Thoracic aorta (tissue), 2 donors: Measurements from ENCODE around the gene GALNT10. TPM values are rescaled to one million over a fixed set of nuclear protein-coding genes. Genes with fewer than 3 reads are reported as not detected.

Experiments
- ATAC-seq: fragments of 150-250 bp; one replicate; pipeline ENCODE4 v1.8.0; 2017; ENCODE audit warnings: low read depth; ENCODE audit not compliant: insufficient number of reproducible peaks, low FRiP score
- DNase-seq: peaks from one replicate; pipeline ENCODE4 v3.0.0-alpha.2; 2020; ENCODE audit warnings: low spot score
- H3K27ac ChIP-seq, 2 donors: fragments of 200-600 bp; sonication (generic); 1 replicate in 1 of 2; 2 replicates in 1 of 2; pipeline ENCODE4 v1.5.1; 2016; ENCODE audit warnings: mild to moderate bottlenecking in 2 of 2, moderate library complexity in 2 of 2
- H3K27me3 ChIP-seq: fragments of 200-600 bp; sonication (generic); replicated peaks from 2 replicates; pipeline ENCODE4 v1.6.0; 2016; ENCODE audit warnings: mild to moderate bottlenecking; ENCODE audit not compliant: insufficient read depth
- H3K36me3 ChIP-seq: fragments of 200-600 bp; sonication (generic); one replicate; pipeline ENCODE4 v1.5.1; 2016
- H3K4me1 ChIP-seq, 2 donors: fragments of 200-600 bp; sonication (generic); 1 replicate in 1 of 2; 2 replicates in 1 of 2; pipeline versions ENCODE4 v1.5.1 to v1.6.0; 2016; ENCODE audit warnings: low read depth in 2 of 2, mild to moderate bottlenecking in 1 of 2; ENCODE audit not compliant: control insufficient read depth in 1 of 2
- H3K4me3 ChIP-seq: fragments of 200-600 bp; sonication (generic); 2 replicates; pipeline ENCODE4 v1.5.1; 2016; ENCODE audit warnings: mild to moderate bottlenecking
- H3K9me3 ChIP-seq: fragments of 200-600 bp; sonication (generic); 2 replicates; pipeline ENCODE4 v1.5.1; 2016
- CTCF ChIP-seq: fragments of 200-600 bp; sonication (generic); IDR thresholded peaks from one replicate; pipeline ENCODE4 v1.5.1; 2019; ENCODE audit warnings: antibody characterized with exemption
- total RNA-seq, 2 donors: library from RNA; depleted of rRNA; stranded (reverse); fragments of >200 nt; gene quantifications; one replicate each; pipeline versions ENCODE4 v1.1.0 to v1.2.3, GENCODE V29; 2016

GALNT10 gene
- total RNA-seq, 2 donors from 2014 or later: 43.0 to 52.7 TPM

DNA sequence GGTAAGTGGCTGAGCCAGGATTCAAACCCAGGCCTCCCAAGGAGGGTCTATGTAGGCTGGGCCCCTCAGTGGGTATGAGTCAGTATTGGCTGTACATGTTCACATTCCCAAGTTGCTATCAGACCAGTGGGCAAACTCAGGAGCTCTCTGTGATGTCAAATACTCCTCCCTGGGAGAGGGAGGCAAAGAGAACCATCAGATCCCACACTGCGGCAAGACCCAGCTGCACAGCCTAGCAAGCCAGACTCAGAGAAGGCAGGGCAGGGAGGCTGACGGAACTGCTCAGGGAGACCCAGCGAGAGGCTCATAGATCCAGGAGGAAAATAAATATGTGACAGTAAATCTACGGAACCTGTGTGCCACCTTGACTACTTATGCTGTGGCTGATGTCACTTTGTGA lies 212.7 kb downstream of the GALNT10 start:
- Histone ChIP-seq H3K9me3 (no peaks in the 10 kb centered on the region), H3K4me3 (no peak overlapping the region), H3K36me3 (no peaks in the 10 kb centered on the region), H3K4me1 (peaks cover 3 to 10% of the 10 kb centered on the region in 2 donors), H3K27ac (no peak overlapping the region), H3K27me3 (no peaks in the 10 kb centered on the region)
- no peak for TF ChIP-seq CTCF
- ATAC-seq (no peak), DNase-seq (no peak)

GRCh38 chr5:154403776-154404387 lies 213.3 kb downstream of the GALNT10 start:
- DNase-seq (no peak), ATAC-seq (no peak)
- Histone ChIP-seq H3K27me3 (no peaks in the 10 kb centered on the region), H3K4me1 (peaks cover 3 to 10% of the 10 kb centered on the region in 2 donors), H3K9me3 (no peaks in the 10 kb centered on the region), H3K4me3 (no peak overlapping the region), H3K36me3 (no peaks in the 10 kb centered on the region), H3K27ac (no peak overlapping the region)
- no peak for TF ChIP-seq CTCF

GRCh38 chr5:154405078-154405792 lies 214.7 kb downstream of the GALNT10 start:
- TF ChIP-seq CTCF: peak; percentile 86
- ATAC-seq (no peak), DNase-seq (peak; percentile 16)
- Histone ChIP-seq H3K4me1 (peaks cover 3 to 10% of the 10 kb centered on the region in 2 donors), H3K36me3 (no peaks in the 10 kb centered on the region), H3K27me3 (no peaks in the 10 kb centered on the region), H3K9me3 (no peaks in the 10 kb centered on the region), H3K4me3 (peak overlapping the region; percentile 74), H3K27ac (no peak overlapping the region)

GRCh38 chr5:154406231-154406630 lies 215.7 kb downstream of the GALNT10 start:
- Histone ChIP-seq H3K27me3 (no peaks in the 10 kb centered on the region), H3K4me1 (peaks cover 3 to 10% of the 10 kb centered on the region in 2 donors), H3K36me3 (no peaks in the 10 kb centered on the region), H3K9me3 (no peaks in the 10 kb centered on the region), H3K4me3 (no peak overlapping the region), H3K27ac (no peak overlapping the region)
- no peak for DNase-seq
- no peak for ATAC-seq
- no peak for TF ChIP-seq CTCF

DNA sequence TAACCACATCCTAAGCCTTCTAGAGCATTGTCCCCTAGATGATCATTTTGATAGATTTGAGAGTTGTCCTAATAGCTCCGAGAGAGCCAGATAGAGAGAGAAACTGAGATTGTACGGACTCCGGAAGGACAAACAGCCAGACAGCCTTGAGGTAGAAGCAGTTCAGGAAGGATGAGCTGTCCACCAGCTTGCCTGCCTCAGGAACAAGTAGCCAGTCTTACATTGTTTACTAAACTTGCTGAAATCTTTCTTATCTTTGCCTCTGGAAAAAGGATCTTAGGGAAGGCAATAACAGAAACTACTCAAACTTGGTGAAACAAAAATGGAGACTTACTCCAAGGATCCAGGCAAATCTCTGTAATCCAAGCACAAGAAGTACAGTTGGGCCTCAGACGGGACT lies 216.3 kb downstream of the GALNT10 start:
- Histone ChIP-seq H3K36me3 (no peaks in the 10 kb centered on the region), H3K27ac (no peak overlapping the region)
- DNase-seq: no peak

More for the DNA sequence above, 216.3 kb downstream of the GALNT10 start:
- H3K27me3 ChIP-seq: no peaks in the 10 kb centered on the region
- no peaks in the 10 kb centered on the region for H3K9me3 ChIP-seq
- peaks cover 3 to 10% of the 10 kb centered on the region in 2 donors for H3K4me1 ChIP-seq
- no peak for TF ChIP-seq CTCF
- no peak for ATAC-seq
- H3K4me3 ChIP-seq: no peak overlapping the region
